Measurements from ENCODE around the gene UMOD.
"Not testable (repeated sequence)": the region's sequence is repeated elsewhere in the genome, so short reads cannot be mapped to it uniquely, and the experiment has no call there.

UMOD gene

DNA sequence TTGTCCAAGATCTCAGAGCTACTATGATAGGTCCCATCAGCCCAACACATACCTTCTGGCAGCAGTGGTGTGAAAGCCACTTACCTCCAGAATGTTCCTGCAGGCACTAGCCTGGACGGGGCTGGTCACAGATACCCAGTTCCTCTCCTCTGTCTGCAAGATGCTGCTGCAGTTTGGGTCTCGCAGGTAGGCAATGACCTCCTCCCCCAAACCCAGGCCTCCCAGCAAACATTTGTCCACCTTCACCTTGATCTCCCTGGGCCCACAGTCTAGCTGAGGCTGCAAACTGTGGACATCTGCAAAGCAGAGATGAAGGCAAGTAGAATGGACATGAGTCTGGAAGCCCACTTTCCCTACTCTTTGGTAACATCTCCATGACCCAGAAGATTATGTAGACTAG, 32.3 kb downstream of the UMOD start:
- no peak for DNase-seq

GRCh38 chr16:20319406-20319805, 33.1 kb downstream of the UMOD start:
- DNase-seq = no peak

- no peak for DNase-seq
These were observed 34.1 kb downstream of the UMOD start for GRCh38 chr16:20318437-20318836.

- no peak for DNase-seq
These were observed 34.5 kb downstream of the UMOD start for GRCh38 chr16:20318006-20318405.

DNA sequence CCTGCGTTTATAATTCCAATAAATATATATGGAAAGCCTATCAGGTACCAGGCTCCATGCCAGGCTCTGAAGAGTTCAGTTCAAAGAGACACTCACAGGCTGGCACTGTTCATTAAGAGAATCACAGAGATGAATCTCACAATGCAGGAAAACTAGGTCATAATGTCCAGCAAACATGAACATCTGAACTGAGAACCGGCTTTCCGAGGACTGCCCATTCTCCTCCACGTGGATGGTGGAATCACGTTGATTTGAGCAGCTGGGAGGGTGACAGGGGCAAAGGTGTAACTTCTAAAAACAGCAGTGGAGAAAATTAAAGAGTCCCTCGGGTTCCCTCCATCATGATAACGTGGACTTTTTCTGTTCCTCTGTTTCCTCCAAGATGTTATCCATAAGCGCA, 35.4 kb downstream of the UMOD start:
- no peak for DNase-seq

- no peak for DNase-seq
These were observed 35.8 kb downstream of the UMOD start for GRCh38 chr16:20316715-20317114.

DNA sequence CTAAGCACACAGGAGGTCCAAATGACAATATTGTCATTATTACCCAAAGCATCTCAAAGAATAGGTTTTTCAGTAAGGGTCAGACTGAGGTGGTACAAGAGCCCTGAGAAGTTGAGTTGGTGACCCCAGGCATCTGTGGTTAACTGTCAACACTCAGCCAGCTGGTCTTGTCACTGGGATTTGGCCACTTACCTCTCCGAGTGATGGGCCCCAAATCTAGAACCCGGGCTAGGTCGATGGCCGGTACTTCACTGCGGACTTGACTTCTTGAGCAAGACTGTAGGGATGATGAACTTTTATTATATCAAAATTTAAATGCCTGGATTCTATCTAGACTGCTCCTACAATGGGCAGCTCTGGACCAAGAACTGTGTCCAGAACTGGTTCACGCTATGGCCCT, 36.8 kb downstream of the UMOD start:
- DNase-seq = no peak

DNA sequence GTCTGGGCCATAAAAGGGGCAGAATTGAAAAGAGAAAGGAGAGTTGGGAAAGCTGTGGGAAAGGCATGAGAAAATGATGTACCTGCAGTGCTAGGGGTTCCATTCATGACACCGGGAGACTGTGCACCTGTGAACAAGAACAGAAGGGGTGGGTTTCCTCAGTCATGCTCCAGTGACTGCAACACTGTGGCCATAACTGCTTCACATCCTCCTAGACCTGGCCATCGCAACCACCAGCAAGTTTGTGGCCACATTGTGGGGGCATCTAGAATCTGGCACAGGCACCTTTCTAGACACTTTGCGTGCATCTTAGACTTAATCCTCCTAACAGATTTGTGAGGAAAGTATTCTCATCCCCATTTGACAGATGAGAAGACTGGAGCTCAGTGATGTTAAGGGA, 37.9 kb downstream of the UMOD start:
- no peak for DNase-seq

DNA sequence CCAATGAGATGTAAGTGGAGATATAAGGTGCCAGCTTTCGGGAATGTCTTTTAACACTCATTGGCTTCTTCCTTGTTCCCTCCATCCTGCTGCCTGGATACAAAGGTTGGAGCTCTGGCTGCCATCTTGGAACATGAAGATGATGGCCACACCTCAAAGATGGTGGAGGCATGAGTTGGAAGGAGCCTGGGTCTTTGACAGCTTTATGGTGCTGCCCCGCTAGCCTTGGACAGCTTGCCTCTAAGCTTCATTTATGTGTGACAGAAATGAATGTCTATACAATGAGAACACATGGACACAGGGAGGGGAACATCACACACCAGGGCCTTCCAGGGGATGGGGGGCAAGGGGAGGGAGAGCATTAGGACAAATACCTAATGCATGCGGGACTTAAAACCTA, 38.8 kb downstream of the UMOD start:
- DNase-seq = no peak

DNA sequence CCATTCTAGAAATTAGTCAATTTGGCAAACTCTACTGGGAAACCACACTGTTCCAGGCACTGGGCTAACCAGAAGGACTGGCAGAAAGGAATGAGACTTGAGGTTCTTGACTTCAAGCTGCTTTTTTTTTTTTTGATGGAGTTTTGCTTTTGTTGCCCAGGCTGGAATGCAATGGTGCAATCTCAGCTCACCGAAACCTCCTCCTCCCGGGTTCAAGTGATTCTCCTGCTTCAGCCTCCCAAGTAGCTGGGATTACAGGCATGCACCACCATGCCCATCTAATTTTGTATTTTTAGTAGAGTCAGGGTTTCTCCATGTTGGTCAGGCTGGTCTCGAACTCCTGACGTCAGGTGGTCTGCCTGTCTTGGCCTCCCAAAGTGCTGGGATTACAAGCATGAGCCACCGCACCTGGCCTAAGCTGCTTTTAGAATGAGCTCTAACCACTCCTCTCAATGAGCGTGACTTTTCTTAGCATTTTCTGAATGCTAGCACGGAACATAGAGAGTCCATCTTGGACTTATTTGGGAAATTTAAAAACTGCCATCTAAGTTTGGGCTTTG, 39.9 kb downstream of the UMOD start:
- DNase-seq = not testable (repeated sequence)

- DNase-seq = no peak
These were observed 41.0 kb downstream of the UMOD start for GRCh38 chr16:20311548-20311947.

DNA sequence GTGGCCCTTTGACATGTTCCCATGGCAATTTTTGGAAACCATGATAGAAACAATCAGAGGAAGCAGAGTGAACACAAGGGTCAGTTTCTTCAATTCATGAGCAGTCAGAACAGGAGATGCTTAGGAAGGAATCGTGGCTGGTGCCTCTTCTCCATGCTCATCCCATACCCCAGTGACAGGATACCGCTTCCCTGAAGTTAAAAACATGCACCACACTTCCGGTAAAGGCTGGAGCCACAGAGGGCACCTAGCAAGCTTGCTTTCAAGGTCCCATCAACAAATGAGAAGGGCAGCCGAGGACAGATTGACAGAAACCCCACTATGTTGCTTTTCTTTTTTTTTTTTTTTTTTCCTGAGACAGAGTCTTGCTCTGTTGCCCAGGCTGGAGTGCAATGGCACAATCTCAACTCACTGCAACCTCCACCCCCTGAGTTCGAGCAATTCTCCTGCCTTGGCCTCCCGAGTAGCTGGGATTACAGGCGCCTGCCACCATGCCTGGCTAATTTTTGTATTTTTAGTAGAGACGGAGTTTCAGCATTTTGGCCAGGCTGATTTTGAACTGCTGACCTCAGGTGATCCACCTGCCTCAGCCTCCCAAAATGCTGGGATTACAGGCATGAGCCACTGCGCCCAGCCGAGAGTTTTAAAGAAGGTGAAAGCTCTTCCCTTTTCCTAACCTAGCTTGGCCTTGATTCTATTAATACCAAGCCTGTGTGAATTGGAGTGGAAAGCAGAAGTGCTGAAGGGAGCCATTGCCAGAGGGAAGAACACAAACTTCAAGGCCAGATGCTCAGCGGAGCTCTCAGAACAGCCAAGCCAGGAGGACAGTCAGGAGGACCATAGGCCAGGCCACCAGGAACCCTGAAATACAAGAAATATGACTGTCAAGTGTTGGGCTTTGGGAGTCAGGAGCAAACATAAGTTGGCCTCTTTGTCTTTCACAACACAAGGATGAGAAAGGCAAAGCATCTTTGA, 41.8 kb downstream of the UMOD start:
- DNase-seq = no peak

DNA sequence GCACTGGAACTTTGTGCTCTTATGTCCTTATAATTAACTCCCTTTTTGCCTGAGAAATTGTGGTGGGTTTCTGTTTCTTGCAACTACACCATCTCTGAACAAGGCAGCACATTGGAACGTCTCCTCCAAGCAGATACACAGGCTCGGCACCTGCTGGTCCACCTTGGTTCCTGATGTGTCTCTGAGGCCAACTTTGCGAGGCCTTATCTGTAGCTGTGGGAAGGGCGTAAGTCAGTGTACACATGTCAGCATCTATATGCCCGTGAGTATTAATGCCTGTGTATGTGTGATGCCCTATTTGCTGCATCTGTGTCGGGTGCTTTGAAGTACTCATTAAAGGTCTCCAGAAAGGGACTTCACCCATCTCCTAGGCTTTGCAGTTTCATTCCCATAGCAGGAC, 42.7 kb downstream of the UMOD start:
- DNase-seq = no peak

- no peak for DNase-seq
These were observed 43.5 kb downstream of the UMOD start for GRCh38 chr16:20308801-20309590.

- no peak for DNase-seq
These were observed 44.2 kb downstream of the UMOD start for GRCh38 chr16:20308266-20308665.

DNA sequence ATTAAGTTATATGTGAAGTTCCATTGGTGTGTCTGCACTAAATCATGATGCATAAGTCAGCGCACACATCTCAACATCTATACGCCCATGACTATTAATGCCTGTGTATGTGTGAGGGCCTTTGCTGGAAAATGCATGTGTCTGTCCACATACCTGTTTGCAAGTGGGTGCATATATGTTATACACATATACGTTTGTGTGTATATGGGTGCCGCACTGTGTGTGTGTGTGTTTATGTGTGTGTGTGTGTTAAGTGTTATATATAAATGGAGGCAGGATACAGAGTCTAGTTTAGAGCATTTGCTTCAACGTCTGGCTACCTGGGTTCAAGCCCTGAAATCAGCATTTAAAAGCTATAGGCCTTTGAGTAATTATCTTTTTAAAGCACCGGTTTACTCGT, 44.7 kb downstream of the UMOD start:
- DNase-seq = no peak

DNA sequence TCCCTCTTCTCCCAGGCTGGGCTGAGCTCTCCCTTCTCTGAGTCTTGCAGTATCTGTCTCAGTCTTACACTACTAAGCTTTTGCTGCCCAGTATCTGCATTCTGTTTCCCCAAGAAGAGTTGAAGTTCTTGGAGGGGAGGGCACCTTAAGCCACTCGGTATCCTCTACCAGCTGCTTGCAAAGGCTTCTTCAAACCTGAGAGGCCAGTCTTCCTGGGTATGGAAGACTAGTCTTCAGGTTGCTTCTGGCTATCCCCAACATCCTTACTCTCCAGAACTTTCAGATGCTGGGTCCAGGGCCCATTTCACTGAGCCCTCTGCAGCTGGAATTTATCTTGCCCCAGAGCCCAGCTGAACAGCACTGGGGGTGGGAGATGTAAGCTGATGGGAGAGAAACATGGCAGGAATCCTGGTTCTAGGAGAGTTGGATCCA, 45.3 kb downstream of the UMOD start:
- no peak for DNase-seq

DNA sequence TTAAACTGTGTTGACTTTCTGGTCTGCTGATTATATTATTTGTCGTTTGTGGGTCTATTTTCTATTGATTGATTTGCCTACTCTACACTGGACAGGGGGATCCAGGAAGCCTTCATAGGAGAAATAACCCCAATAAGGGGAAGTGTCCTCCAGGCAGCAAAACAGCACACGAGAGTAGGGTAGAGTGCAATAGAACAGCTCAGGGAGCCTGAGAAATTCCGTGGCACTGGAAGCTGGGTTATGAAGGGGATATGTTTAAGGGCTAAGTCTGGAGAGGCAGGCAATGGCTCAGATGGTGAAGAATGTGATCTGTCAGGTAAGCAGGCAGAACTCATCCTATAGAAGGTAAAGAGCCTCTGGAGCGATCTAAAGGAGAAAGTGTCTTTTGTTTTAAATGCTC, 46.1 kb downstream of the UMOD start:
- no peak for DNase-seq

DNA sequence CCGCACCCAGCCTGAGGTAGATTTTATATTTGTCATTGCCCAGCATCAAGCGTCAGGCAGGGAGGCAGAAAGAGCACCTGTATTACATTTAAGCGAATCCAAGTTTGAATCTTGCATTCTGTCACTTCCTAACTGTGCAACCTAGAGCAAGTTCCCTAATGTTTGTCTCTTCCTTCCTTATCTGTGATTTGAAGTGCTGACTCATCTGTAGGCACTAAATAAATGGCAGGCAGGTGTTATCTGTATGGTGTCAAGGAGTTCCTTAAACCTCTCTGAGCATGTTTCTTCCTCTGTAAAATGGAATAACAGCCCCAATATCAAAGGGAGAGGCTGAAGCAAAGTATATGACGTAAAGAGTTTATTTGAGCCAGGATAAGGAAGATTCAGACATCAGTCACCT, 49.5 kb downstream of the UMOD start:
- DNase-seq = no peak

DNA sequence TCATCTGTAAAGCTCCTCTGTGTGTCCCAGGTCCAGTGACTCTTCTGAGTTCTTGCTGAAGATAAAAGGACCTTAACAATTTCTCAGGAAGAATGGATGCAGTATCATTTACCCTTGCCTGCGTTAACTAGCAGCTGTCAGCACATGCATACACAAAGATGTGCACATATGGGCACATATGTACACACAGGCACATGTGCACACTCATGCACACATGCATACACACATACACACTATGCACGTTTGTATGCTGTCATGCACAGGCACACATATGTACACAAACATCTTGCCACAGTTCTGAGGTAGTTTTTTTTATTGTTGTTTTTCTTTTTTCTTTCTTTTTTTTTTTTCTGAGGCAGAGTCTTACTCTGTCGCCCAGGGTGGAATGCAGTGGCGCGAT, 50.1 kb downstream of the UMOD start:
- DNase-seq = no peak

GRCh38 chr16:20301840-20302239, 50.7 kb downstream of the UMOD start:
- DNase-seq = no peak

GRCh38 chr16:20300312-20301097, 52.0 kb downstream of the UMOD start:
- DNase-seq = peak; percentile 51

DNA sequence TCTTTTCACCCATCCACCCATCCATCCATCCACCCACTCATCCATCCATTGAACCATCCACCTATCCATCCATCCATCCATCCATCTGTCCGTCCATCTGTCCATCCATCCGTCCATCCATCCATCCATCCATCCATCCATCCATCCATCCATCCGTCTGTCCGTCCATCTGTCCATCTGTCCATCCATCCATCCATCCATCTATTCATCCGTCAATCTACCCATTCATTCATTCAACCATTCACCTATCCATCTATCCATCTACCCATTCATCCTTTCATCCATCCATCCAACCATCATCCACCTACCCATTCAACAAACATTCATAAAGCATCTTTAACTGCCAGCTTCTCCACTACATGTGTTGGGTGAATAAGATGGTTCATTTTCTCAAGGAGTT, 54.1 kb downstream of the UMOD start:
- no peak for DNase-seq

Measured in stimulated activated CD8-positive, alpha-beta memory T cell treated with anti-CD3 and anti-CD28 coated beads, Interleukin-4, amount 100 ng/mL, for 48 hours (primary cell).